Measurements from ENCODE around the gene ZNF561.
"Not testable (repeated sequence)": the region's sequence is repeated elsewhere in the genome, so short reads cannot be mapped to it uniquely, and the experiment has no call there.

Gene ZNF561

GRCh38 chr19:9582081-9582725 is 38.8 kb downstream of the ZNF561 start:
- DNase-seq (ENCODE audit: low read depth in 1 of 2, low spot score in 1 of 2), result not testable (repeated sequence)

GRCh38 chr19:9580728-9581127 is 40.3 kb downstream of the ZNF561 start:
- DNase-seq (ENCODE audit: low read depth in 1 of 2, low spot score in 1 of 2), result no peak

- DNase-seq (ENCODE audit: low read depth in 1 of 2, low spot score in 1 of 2), result no peak
Measured at GRCh38 chr19:9570255-9570654, 50.8 kb downstream of the ZNF561 start.

GRCh38 chr19:9566729-9567128 is 54.3 kb downstream of the ZNF561 start:
- no peak for DNase-seq (ENCODE audit: low read depth in 1 of 2, low spot score in 1 of 2)

- DNase-seq (ENCODE audit: low read depth in 1 of 2, low spot score in 1 of 2), result no peak
Measured at GRCh38 chr19:9565900-9566705, 54.9 kb downstream of the ZNF561 start.

All from activated T-helper 1 cell treated with anti-CD3 and anti-CD28 coated beads, Interleukin-2, amount 50 U/mL, for 16 hours (primary cell).